Measurements from ENCODE around the gene CCR3. TPM values are rescaled to one million over a fixed set of nuclear protein-coding genes. Genes with fewer than 3 reads are reported as not detected.
"Not testable (repeated sequence)": the region's sequence is repeated elsewhere in the genome, so short reads cannot be mapped to it uniquely, and the experiment has no call there.

Gene CCR3
- total and polyA plus RNA-seq, 7 donors = 0.10 to 0.62 (median 0.44) TPM; not detected in 1

DNA sequence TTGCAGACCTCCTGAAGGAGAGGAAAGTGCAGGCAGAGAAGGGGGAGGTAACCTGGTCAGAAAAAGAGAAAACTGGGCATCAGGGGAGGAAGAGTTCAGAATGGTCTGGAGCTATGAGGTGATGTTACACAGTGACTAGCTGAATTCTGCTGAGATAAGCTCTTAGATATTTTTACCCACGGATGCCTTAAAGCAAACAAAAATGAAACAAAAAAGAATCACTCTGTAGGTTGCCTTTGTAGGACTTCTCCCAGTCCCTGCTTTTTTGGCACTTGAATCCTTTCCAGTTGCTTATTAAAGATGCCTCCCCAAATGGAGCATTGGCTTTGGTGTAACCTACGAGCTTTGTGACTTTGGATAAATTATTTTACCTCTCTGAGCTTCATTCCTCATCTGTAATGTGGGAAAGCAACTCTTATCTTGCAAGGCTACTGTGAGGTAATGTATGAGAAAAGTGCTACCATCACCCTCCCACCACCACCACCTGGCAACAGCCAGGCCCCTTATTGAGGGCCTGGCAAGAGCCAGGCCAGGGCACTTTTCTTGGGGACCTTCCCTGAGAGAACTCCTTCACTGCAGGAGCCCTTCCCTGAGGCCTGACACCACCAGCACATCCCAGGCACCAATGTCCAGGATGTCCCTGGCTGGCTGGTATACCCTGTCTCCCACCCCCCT, 36.8 kb upstream of the CCR3 start:
- 77 to 86% (median 83%) methylated on average over 2 of the region's 2 CpGs for WGBS, 3 donors
- peak overlapping the region; percentile 46 for H3K4me3 ChIP-seq

GRCh38 chr3:46206282-46207015, 35.8 kb upstream of the CCR3 start:
- intact Hi-C loops (cut with DNase I) = no loop called here
- DNase-seq = no peak
- no peak for ATAC-seq
- WGBS, 3 donors = 55 to 67% (median 58%) methylated on average over 6 of the region's 6 CpGs
- Histone ChIP-seq H3K27ac (no peak overlapping the region), H3K4me3 (peak overlapping the region; percentile 46), H3K27me3 (ENCODE audit: insufficient read depth in 3 of 3, low read length in 2 of 3) (no peaks in the 10 kb centered on the region), H3K4me1 (no peaks in the 10 kb centered on the region), H3K9me3 (no peaks in the 10 kb centered on the region), H3K36me3 (ENCODE audit: insufficient read depth in 1 of 2, low read depth in 1 of 2) (no peaks in the 10 kb centered on the region)
- TF ChIP-seq, protein P1, sequence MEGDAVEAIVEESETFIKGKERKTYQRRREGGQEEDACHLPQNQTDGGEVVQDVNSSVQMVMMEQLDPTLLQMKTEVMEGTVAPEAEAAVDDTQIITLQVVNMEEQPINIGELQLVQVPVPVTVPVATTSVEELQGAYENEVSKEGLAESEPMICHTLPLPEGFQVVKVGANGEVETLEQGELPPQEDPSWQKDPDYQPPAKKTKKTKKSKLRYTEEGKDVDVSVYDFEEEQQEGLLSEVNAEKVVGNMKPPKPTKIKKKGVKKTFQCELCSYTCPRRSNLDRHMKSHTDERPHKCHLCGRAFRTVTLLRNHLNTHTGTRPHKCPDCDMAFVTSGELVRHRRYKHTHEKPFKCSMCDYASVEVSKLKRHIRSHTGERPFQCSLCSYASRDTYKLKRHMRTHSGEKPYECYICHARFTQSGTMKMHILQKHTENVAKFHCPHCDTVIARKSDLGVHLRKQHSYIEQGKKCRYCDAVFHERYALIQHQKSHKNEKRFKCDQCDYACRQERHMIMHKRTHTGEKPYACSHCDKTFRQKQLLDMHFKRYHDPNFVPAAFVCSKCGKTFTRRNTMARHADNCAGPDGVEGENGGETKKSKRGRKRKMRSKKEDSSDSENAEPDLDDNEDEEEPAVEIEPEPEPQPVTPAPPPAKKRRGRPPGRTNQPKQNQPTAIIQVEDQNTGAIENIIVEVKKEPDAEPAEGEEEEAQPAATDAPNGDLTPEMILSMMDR (IDR thresholded peaks at IDR 0.05) = no peak

More for the DNA sequence above, 36.8 kb upstream of the CCR3 start:
- Histone ChIP-seq H3K9me3 (no peaks in the 10 kb centered on the region), H3K27me3 (ENCODE audit: insufficient read depth in 3 of 3, low read length in 2 of 3) (no peaks in the 10 kb centered on the region), H3K36me3 (ENCODE audit: insufficient read depth in 1 of 2, low read depth in 1 of 2) (no peaks in the 10 kb centered on the region), H3K4me1 (no peaks in the 10 kb centered on the region), H3K27ac (no peak overlapping the region)
- intact Hi-C loops (cut with DNase I) = no loop called here
- no peak for ATAC-seq
- no peak for DNase-seq
- TF ChIP-seq, protein P1 (IDR thresholded peaks at IDR 0.05) = no peak

DNA sequence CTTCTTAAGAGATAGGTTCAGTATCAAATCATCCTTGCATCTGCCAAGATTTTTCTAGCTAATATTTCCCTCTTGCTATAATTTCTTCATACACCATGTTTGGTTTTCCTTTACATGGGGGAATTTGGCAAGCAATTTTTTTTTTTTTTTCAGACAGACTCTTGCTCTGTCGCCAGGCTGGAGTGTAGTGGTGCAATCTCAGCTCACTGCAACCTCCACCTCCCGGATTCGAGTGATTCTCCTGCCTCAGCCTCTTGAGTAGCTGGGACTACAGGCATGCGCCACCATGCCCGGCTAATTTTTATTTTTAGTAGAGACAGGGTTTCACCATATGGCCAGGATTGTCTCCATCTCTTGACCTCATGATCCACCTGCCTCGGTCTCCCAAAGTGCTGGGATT, 34.7 kb upstream of the CCR3 start:
- H3K9me3 ChIP-seq; H3K27me3 ChIP-seq (ENCODE audit: insufficient read depth in 3 of 3, low read length in 2 of 3); intact Hi-C loops (cut with DNase I); H3K36me3 ChIP-seq (ENCODE audit: insufficient read depth in 1 of 2, low read depth in 1 of 2); ATAC-seq; H3K4me1 ChIP-seq; DNase-seq: not testable (repeated sequence)
- WGBS, 3 donors = 87 to 95% (median 90%) methylated on average over 6 of the region's 6 CpGs
- Histone ChIP-seq H3K4me3 (peak overlapping the region; percentile 46), H3K27ac (peak overlapping the region; percentile 36)

DNA sequence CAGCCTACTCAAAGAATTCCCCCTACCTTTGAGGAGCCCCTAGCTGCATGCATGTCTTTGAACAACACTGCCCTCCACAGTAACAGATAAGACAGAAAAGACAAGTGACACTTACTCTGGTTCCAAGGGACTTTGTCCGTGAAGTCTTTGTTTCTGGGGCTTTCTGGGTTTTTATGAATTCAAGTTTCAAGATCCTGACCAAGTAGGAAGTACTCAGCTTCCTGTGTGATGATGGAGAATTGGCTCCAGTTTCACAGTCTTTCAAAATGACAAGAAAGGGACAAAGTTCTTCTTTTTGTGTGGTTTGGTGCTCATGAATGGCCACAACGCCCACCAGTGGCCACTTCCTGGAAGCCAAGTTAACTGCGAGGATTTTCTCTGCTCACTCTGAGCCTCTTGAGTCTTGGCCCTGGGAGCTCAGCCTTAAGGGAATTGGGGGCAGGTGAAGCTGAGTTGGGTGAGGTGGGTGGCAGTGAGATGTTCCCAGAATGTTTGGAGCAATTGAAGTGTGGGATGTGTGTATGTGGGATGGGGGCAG, 34.0 kb upstream of the CCR3 start, which contains the start of gene CCR1:
Gene CCR1 (minus strand): TSS at position 147 of the 538 bp plus-strand sequence. CDS start 4,000 bp downstream, outside the sequence.
- peak; percentile 60 to 62 for DNase-seq
- peak within 1 kb of the TSS; percentile 36 for H3K27ac ChIP-seq

More for the DNA sequence above, 34.0 kb upstream of the CCR3 start, which contains the start of gene CCR1:
- ATAC-seq = peak in 1 of 4 donors; percentile 36
- peak within 1 kb of the TSS; percentile 46 for H3K4me3 ChIP-seq
- no peaks in the 10 kb centered on the region for H3K4me1 ChIP-seq
- TF ChIP-seq, protein P1 (IDR thresholded peaks at IDR 0.05) = no peak
- no peaks in the 10 kb centered on the region for H3K9me3 ChIP-seq
- WGBS, 3 donors = 25 to 29% (median 28%) methylated on average over 3 of the region's 3 CpGs
- intact Hi-C loops (cut with DNase I) = no loop called here
- no peaks in the 10 kb centered on the region for H3K27me3 ChIP-seq (ENCODE audit: insufficient read depth in 3 of 3, low read length in 2 of 3)
- H3K36me3 ChIP-seq (ENCODE audit: insufficient read depth in 1 of 2, low read depth in 1 of 2) = no peaks in the 10 kb centered on the region
